ENCODE data around the gene PRKACB. TPM values are rescaled to one million over a fixed set of nuclear protein-coding genes. Genes with fewer than 3 reads are reported as not detected.
A peak's percentile ranks its signal among the peaks of the same experiment; 100 is the strongest.
"Not testable (repeated sequence)": the region's sequence is repeated elsewhere in the genome, so short reads cannot be mapped to it uniquely, and the experiment has no call there.

PRKACB gene
- total RNA-seq, 1 experiment from 2014 or later, result 0.51 TPM

- no peak for DNase-seq (ENCODE audit: low spot score)
Measured at GRCh38 chr1:84267476-84267875, 123.4 kb downstream of the PRKACB start.

GRCh38 chr1:84268346-84268745 lies 124.3 kb downstream of the PRKACB start:
- no peak for DNase-seq (ENCODE audit: low spot score)

- DNase-seq (ENCODE audit: low spot score), result no peak
Measured at GRCh38 chr1:84269306-84269705, 125.2 kb downstream of the PRKACB start.

GRCh38 chr1:84271441-84272151 lies 127.5 kb downstream of the PRKACB start:
- DNase-seq (ENCODE audit: low spot score), result peak; percentile 71

- DNase-seq (ENCODE audit: low spot score), result peak; percentile 84
Measured at GRCh38 chr1:84272401-84272800, 128.3 kb downstream of the PRKACB start.

GRCh38 chr1:84277343-84278059 lies 133.4 kb downstream of the PRKACB start:
- no peak for DNase-seq (ENCODE audit: low spot score)

GRCh38 chr1:84278905-84279304 lies 134.8 kb downstream of the PRKACB start:
- DNase-seq (ENCODE audit: low spot score), result no peak

GRCh38 chr1:84280912-84281311 lies 136.8 kb downstream of the PRKACB start:
- no peak for DNase-seq (ENCODE audit: low spot score)

GRCh38 chr1:84282780-84283333 lies 138.8 kb downstream of the PRKACB start:
- no peak for DNase-seq (ENCODE audit: low spot score)

- DNase-seq (ENCODE audit: low spot score), result no peak
Measured at GRCh38 chr1:84283381-84283780, 139.3 kb downstream of the PRKACB start.

GRCh38 chr1:84286071-84286470 lies 142.0 kb downstream of the PRKACB start:
- no peak for DNase-seq (ENCODE audit: low spot score)

GRCh38 chr1:84287389-84287788 lies 143.3 kb downstream of the PRKACB start:
- not testable (repeated sequence) for DNase-seq (ENCODE audit: low spot score)

Small RNA genes within 50 kb of the gene (small RNA-seq; reads per million reads assigned to genes)
- gene AL450063.1, result not detected
- gene RF00410, result not detected

Other genes starting within 250 kb of the PRKACB start
- gene TTLL7, start 145.1 kb upstream of the PRKACB start, total RNA-seq (2014; rRNA removed; shearing (Covaris generic)), result 2.6 and 2.8 TPM in 2 replicates
- 0.43 and 0.60 TPM in 2 replicates for gene SAMD13, start 157.4 kb downstream of the PRKACB start, total RNA-seq (2014; rRNA removed; shearing (Covaris generic))

All from HT-29 (cell line).